Fibroblast of skin of right quadriceps (primary cell): ENCODE measurements around the gene CIAPIN1.
"Not testable (repeated sequence)": the region's sequence is repeated elsewhere in the genome, so short reads cannot be mapped to it uniquely, and the experiment has no call there.

Source experiments
- DNase-seq: peaks from one replicate; pipeline ENCODE4 v3.0.0-alpha.2; 2013

Gene CIAPIN1

DNA sequence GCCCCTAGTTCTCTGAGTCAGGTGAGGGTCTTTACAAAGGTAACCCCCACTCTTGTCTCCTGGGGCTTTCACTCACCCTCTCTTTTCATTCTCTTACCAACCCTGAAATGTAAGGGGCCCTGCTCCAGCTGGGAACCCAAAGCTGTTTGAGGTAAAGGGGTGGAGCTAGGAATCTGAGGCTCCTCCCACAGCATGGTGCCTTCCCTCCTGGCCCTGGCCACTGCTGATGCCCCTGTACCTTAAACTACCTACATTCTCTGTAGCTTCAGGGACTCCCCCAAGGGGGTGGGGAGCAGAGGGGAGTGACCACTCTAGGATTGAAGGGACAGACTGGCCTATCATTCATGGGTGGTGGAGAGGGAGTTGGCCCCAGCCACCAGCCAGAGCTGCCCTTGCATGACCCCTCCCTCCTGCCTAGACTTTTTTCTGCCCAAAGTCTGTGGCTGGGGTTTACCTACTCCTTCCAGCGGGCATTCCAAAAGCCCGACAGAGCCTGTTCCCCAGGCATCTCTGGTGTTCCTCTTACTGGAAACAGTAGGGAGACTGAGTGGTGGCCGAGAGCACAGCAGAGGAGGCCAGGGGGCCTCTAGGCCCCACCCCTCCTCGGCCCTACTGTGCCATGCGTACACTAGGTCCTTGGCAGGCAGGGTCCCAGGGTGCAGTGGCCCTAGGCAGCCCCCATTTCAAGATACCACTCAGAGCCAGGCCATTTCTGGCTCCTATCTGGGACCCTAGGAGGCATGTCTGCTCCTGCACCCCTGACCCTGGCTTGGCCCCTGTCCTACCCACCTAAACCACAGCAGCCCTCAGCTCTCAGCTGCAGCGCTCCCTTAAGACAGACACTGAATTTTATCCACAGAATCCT, 29.6 kb upstream of the CIAPIN1 start:
- no peak for DNase-seq

DNA sequence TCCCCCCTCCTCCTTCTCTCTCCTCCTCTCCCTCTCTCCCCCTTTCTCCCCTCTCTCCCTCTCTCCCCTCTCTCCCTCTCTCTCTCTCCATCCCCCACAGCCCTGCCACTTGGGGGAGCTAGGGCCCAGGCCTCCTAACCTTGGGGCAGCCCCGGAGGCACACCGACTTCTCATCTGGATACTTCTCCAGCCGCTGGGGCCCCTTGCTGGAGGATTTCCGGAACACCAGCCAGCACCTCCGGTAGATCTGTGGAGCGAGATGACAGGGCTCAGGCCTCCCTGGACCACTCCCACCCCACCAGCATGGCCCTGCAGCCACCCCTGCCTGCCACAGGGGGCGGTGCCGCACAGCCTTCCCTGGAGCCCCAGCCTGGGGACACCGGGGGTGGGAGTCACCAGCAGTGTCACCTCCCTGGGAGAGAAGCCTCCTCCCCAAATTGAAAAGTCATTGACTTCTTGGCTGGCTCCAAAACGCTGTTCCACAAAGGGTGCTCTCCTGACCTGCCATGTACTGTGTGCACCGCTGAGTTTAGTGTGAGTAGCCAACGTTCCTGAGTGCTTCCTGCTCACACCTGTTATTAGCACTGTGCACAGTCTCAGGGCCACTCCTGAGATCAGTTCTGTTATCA, 28.6 kb upstream of the CIAPIN1 start:
- peak; percentile 43 for DNase-seq

DNA sequence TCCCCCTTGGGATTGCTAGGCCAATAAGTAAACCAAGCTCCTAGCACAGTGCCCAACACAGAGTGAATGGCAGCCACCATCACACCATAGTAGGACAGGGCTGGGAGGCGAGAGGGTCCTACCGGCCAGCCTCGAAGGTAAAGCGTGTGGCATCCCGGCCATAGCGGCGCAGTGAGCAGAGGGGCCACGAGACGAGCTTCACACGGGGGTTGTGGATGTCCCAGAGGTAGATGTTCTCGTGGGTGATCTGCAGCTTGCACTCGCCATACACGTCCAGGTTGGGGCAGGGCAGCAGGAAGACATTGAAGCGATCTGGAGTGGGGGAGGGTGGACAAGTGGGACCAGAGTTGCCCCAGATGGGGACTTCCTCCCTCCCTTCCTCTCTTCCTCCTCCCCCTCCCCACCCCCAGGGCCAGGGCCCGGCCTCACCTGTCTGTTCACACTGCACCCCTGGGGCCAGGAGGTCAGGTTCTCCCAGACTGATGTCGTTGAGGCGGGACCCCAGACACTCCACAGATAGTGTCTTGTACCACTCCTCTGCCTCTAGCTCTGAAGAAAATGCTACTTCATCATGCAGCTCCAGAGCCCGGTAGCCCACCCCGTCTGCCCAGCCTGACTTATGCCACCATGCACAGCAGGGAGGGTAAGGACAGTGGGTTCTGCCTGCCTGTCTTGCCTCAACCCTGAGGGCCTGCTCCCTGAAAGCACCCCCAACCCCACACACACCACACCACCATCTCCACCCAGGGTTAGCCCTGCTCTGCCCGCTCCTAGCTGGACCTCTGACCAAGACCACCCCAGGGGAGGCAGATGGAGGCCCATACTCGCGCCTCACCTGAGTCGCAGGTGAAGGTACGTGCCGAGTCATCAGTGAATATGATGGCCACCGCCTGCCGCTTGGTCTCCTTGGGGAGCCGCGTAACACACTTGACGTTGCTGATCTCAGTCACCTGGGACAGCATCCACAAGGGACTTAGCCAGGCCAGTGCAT, 27.8 kb upstream of the CIAPIN1 start:
- no peak for DNase-seq

DNA sequence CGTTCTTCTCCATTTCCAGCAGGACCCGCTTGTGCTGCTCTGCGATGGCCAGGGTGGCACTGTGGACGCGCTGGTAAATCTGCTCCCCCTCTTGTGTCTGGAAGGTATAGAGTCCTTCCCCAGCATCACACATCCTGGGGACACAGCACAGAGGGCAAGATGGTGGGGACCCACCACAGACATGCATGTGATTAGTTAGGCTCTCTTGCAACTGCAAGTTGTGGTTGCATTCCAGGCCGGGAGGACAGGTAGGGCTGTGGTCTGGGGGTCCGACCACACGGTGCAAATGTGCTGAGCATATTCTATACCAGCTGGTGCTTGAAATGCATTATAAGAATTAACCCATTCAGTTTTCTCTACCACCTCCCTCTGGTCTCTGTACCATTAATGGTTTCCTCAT, 26.7 kb upstream of the CIAPIN1 start:
- no peak for DNase-seq

DNA sequence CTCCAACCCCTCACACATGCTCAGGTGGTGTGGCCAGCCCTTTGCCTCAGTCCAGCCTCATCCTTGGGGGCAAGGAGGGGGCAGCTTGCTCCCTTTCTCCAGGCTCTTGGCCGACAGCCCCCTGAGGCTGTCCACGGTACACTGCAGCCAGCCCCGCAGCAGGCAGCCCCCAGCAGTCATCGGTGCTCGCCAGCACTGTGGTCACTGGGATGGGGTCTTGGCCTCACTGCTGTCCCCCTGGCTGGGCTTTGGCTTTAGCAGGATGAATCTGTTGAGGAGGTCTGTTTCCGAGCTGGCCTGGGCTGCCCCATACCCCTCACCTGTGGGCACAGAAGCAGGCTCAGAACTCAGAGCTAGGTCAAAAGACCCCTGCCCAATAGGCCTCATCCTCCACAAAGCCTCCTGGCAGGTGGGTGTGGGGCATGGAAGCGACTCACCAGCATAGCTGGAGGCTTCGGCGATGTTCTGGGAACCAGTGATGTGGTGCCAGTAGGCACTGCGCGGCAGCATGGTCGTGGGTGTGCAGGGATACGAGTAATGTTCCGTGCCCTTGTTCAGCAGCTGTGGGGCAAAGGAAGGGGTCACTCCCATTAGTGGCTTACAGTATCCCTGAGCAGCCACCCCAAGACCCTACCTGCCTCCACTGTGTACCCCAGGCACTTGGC, 26.1 kb upstream of the CIAPIN1 start:
- no peak for DNase-seq

DNA sequence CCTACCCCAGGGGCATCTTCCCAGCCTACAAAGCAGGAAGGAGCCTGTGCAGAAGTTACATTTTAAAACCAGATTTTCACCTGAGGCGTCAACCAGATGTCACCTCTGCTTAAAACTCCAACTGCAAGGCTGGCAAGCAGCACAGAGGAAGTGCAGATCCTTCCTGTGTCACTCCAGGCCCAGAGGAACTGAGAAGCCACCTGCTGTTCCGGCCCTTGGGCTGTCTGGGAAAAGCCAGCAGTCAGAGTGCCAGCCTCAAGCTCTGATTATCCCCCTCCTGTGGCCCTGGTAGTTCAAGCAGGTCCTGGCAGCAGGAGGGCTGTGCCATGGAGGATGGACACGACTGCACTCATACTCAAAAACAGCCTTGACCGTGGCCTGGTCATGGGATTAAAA, 25.5 kb upstream of the CIAPIN1 start:
- DNase-seq, result no peak

DNA sequence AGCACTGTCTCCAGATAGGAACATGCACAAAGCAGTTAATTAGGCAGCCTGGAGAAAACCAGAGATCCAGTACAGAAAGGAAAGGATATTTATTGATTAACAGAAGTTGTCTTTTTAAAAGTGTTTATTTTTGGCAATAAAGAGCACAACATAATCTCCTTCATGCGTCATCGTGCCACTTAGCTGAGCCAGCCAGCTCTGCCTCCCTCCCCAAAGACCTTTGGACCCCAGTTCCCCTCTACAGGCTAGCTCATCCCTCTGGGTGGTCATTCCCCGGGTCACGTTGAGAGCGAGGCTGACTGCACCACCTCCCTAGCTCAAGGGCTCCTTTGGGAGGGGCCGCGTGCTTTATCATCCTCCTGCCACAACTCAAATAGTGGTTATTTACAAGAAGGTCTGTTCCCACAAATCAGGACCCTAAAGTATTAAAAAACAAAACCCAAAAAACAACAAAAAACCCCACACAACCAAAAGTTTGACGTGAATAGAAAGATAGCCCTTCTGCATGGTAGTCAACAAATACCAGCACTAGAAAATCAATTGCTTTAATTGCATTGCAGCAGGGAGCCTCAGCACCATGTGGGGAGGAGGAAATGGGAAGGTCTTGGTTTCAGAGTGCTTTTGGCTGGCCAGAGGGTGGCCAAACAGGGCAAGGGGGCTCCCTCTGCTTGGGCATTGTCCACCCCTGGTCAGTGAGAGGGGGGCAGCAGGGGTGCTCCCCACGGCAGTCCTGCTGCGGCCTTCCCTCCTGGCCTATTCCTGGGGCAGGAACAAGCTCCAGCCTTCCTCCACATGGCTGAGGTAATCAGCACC, 24.9 kb upstream of the CIAPIN1 start:
- DNase-seq, result no peak

DNA sequence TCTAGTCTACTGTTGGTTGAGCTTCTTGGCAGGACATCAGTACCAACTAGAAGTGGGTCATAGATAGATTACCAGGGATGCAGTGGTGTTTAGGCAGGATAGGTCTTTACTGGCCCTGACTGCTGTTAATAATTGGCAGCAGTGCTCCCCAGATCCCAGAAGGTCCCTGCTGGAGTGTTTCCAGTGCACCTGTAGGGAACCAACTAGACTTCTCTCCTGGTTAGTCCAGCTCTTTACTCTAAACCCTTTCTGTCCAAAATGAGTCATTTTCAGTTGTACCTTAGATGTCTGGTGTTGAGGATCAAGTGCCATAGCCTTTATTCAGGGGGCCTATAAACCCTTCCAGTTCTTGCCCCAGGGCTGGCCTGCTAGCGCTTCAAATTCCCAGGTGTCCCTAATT, 24.0 kb upstream of the CIAPIN1 start:
- no peak for DNase-seq

DNA sequence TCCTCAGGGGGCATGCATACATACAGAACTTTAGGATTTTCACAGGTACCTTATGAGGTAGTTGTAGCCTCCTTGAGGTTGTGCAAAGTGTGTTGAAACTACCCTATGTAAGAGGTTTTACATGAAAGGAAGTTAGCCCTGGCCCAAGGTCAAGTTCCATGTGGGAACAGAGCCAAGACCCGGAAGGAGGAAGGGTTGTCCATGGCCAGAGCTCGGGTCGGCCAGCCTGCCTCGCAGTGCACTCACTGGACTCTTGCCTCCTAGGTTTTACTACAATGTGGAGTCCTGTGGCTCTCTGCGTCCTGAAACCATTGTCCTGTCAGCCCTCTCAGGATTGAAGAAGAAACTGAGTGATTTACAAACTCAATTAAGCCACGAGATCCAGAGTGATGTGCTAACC, 23.5 kb upstream of the CIAPIN1 start:
- DNase-seq, result no peak

DNA sequence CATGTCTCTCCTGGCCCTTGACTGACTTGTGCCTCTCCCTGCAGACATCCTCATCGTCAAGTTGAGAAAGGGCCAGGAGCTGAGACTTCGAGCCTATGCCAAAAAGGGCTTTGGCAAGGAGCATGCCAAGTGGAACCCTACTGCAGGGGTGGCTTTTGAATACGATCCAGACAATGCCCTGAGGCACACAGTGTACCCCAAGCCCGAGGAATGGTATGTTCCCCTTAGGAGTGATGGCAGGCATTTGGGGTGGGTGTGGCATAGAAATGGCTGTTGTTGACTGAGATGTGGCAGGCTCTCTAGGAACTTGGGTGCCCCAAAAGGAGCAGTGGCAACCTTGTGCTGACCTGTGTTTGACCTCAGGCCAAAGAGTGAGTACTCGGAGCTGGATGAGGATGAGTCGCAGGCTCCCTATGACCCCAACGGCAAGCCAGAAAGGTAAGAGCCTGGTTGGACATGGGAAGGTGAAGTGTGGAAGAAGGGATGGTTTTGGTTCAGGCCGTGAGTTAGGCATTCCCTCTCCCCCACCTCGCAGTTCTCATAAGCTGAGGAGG, 22.8 kb upstream of the CIAPIN1 start:
- no peak for DNase-seq

DNA sequence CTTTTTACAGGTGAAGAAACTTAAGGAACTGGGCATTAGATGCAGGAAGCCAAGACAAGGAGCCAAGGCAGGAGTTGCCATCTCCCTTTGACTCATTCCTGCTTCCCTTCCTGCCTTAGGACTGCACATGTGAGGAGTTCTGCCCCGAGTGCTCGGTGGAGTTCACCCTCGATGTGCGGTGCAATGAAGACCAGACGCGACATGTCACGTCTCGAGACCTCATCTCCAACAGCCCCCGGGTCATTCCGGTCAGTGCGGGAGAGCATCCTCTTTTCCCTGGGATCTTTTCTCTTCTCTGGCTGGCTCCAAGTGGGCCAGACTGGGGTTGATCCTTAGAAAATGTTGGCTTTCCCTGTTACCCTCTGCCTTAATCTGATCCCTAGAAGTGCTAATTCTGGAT, 21.9 kb upstream of the CIAPIN1 start:
- no peak for DNase-seq

DNA sequence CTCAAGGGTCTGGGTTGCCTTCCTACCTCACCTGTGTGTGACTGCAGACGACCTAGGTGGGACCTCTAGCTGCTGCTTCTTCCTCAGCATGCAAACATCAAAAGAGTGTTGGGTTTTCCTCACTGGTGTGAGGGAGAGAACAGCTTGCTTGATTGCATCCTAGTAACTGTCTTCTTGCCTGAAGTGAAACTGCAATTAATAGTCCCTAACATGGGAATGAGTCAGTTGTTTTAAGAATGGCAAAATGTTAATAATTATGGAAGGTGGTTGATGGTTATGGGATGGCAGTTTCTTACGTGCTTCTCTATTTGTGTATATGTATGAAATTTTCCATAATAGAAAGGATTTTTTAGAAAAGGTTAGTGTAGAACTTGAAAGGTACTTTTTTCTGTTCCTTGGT, 21.2 kb upstream of the CIAPIN1 start:
- DNase-seq, result no peak

DNA sequence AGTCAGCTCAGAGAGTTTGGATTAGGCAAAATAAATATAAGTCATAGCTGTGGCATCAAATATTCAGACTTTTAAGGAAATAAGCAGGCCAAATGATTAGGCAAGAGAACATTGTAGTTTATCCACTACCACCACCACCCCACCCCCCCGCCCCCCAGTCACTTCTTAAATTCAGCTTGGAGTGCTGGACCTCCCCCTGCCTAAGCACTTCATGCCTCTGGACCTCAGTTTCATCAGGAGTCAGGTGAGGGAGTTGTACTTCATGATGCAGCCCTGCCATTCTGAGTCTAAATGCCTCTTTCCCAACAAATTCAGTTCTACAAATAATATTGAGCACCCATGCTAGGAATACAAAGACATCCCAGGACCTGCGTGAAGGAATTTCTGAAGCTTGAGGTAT, 17.3 kb upstream of the CIAPIN1 start:
- no peak for DNase-seq

DNA sequence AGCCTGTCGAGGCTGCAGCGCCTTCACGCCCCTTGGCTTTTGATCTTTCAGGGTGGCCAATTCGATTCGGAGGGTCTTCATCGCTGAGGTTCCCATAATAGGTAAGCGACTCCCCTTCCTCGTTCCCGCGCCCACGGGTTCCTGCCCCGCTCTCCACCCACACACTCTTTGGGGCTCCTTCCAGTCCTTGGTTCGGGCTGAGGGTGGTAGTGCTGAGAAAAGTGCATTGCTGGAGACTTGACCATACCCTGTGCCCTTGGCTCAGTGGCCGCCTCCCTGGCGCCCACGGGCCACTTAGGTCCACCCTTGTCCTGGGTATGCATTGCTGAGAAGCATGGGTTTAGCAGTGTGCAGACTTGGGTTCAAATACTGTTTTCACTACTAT, 15.8 kb upstream of the CIAPIN1 start:
- DNase-seq, result no peak

DNA sequence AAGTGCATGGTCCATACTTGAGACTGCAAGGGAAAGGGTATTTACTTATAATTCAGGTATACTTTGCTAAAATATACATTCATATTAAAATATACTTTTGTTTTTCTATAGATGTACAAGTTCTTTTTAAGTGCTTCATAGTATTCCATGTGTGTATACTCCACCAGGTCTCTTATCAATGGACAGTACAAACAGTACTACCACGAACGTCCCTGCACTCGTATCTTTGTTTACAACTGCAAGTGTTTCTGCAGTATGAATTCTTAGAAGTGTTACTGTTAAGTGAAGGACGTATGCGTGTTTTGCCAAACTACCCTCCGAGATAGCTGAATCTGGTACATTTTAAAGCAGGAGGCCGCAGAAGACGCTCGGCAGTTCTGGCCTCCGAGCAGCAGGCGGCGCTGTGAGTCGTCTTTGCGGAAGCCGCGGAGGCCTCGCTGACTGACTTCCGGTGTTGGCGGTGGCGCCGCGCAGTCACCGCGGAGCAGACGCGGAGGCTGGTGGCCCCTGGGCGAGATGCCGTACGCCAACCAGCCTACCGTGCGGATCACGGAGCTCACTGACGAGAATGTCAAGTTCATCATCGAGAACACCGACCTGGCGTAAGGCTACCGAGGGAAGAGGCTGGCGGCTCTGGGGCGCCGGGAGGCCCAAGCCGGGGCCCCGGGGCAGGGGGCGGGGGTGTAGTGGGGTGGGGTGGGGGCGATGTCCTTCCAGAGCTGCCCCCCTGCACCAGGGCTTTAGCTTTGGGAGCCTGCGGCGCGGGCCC, 15.2 kb upstream of the CIAPIN1 start, which contains the start of gene POLR2C:
Gene POLR2C, plus strand, starts transcription at position 471 of the 769 bp plus-strand sequence. Its CDS starts 46 bp downstream, at position 517.
- DNase-seq, result peak; percentile 80

DNA sequence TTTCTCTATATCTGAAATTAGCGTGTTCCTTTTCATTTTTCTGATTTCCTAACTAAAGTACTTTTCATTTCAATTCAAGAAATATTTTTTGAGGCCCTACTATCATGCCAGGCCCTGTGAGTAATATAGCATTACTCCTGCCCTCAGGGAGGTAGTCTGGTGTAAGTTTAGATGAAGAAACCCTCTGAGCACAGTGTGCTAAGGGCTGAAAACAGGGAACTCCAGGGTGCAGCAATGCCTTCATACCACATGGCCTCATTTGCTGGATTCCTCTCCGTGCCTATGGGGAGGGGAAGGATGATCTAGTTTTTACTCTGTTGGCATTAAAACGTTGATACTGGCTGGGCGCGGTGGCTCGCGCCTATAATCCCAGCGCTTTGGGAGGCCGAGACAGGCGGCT, 4.8 kb upstream of the CIAPIN1 start:
- DNase-seq, result no peak

DNA sequence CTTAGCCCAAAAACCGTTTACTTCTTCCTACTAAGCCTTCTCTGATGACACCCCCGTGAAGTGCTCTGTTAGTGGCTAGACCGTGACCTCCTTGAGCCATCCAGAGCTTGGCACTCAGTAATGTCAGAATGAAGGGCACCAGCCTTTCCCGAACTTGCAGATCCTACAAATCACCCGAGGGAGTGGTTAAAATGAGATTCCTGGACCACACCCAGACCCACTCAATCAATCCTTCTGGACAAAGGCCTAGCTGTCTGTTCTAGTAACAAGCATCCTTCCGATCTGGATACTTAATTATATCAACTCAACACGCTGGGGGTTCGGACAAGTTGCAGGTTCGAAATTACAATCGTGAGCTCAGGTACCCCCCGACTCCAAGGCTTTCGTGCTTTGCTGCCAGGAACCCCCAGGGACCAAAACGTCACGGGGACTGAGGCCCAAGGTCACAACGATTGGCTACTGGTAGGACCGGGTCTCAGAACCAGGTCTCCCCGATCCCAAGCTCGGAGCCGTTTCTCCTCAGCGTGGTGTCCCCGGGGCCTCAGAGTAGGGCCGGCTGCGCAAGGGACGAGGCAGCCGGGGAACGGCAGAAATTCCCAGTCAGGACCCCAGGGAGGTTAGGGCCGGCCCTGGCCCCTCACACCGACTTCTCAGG, 527 bp downstream of the CIAPIN1 start:
- peak; percentile 6 for DNase-seq

DNA sequence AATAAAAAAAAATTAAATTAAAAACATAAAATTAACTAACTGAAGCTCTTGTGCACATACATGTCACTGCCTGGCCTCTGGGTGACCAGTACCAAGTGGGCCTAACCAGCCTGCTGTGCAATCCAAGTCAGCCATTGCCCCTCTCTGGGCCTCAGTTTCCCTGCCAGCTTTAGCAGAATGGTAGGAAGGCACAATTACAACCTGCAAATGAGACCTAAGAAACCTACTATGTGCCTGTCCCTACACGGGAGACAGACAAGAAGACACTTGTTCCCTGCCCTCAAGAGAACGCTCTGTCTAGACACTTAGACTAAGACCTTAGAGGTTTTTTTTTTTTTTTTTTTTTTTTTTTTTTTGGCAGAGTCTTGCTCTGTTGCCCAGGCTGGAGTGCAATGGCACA, 1.7 kb downstream of the CIAPIN1 start:
- no peak for DNase-seq

DNA sequence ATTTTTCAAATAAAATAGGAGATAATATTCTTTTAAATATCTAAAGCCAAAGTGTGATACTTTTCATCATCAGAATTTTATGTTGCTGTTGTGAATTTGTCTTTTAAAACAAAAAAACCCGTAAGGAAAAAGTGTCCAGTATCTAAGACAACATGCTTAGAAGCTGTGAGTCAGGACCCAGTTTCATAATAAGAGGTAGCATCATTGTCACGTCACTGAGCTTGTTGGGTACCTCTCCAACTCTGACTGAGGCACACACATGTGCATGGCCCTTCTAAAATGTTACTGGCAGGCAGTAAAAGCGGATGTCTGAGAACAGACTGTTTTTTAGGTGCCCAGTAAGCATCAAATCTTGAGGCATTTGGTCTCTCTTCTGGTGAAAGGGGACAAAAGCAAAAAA, 2.5 kb downstream of the CIAPIN1 start:
- DNase-seq, result no peak

DNA sequence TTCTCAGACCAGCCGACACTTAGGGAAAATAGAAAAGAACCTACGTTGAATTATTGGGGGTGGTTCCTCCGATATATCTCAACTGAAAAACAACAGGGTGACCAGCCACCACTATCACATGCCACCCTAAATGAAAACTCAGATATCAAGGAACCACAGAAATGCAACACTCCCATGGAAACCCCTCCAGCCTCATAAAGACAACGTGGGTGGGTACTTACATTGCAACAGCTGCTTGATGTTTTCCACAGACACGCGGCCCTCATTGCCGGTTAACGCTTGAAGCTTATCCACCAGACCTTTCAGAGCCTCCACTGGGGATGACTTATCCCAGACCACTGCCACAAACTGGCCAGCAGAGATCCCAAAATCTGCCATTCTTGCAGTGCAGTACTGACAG, 6.6 kb downstream of the CIAPIN1 start:
- not testable (repeated sequence) for DNase-seq
